ENCODE measurements around the gene TIAM1.

Gene TIAM1

GRCh38 chr21:31255036-31255435 is 89.0 kb downstream of the TIAM1 start:
- H3K4me3 ChIP-seq (ENCODE audit: low read depth, low read length) = no peak overlapping the region
- TF ChIP-seq MYC (IDR thresholded peaks at IDR 0.05; ENCODE audit: low read depth, low read length) = no peak
- no peak for TF ChIP-seq POLR2A (IDR thresholded peaks at IDR 0.05; ENCODE audit: extremely low read depth, insufficient read length)
- TF ChIP-seq MAX (IDR thresholded peaks at IDR 0.05; ENCODE audit: low read depth, low read length) = no peak
- no peak for TF ChIP-seq CTCF (IDR thresholded peaks at IDR 0.05; ENCODE audit: low read depth, low read length)
- DNase-seq (ENCODE audit: low read depth) = no peak

- no peak for DNase-seq (ENCODE audit: low read depth)
- TF ChIP-seq CTCF (IDR thresholded peaks at IDR 0.05; ENCODE audit: low read depth, low read length) = no peak
- no peak for TF ChIP-seq MYC (IDR thresholded peaks at IDR 0.05; ENCODE audit: low read depth, low read length)
- no peak for TF ChIP-seq MAX (IDR thresholded peaks at IDR 0.05; ENCODE audit: low read depth, low read length)
- no peak for TF ChIP-seq POLR2A (IDR thresholded peaks at IDR 0.05; ENCODE audit: extremely low read depth, insufficient read length)
- no peak overlapping the region for H3K4me3 ChIP-seq (ENCODE audit: low read depth, low read length)
Measured at GRCh38 chr21:31254131-31254530, 89.9 kb downstream of the TIAM1 start.

GRCh38 chr21:31253684-31254083 is 90.4 kb downstream of the TIAM1 start:
- TF ChIP-seq CTCF (IDR thresholded peaks at IDR 0.05; ENCODE audit: low read depth, low read length) = no peak
- TF ChIP-seq MYC (IDR thresholded peaks at IDR 0.05; ENCODE audit: low read depth, low read length) = no peak
- no peak for TF ChIP-seq MAX (IDR thresholded peaks at IDR 0.05; ENCODE audit: low read depth, low read length)
- no peak for TF ChIP-seq POLR2A (IDR thresholded peaks at IDR 0.05; ENCODE audit: extremely low read depth, insufficient read length)

GRCh38 chr21:31252611-31253010 is 91.5 kb downstream of the TIAM1 start:
- TF ChIP-seq MYC (IDR thresholded peaks at IDR 0.05; ENCODE audit: low read depth, low read length) = no peak
- no peak for DNase-seq (ENCODE audit: low read depth)
- no peak overlapping the region for H3K4me3 ChIP-seq (ENCODE audit: low read depth, low read length)

More at GRCh38 chr21:31253684-31254083, 90.4 kb downstream of the TIAM1 start:
- no peak overlapping the region for H3K4me3 ChIP-seq (ENCODE audit: low read depth, low read length)
- DNase-seq (ENCODE audit: low read depth) = no peak

- no peak overlapping the region for H3K4me3 ChIP-seq (ENCODE audit: low read depth, low read length)
- TF ChIP-seq POLR2A (IDR thresholded peaks at IDR 0.05; ENCODE audit: extremely low read depth, insufficient read length) = no peak
- no peak for TF ChIP-seq MAX (IDR thresholded peaks at IDR 0.05; ENCODE audit: low read depth, low read length)
- no peak for TF ChIP-seq MYC (IDR thresholded peaks at IDR 0.05; ENCODE audit: low read depth, low read length)
- no peak for TF ChIP-seq CTCF (IDR thresholded peaks at IDR 0.05; ENCODE audit: low read depth, low read length)
- no peak for DNase-seq (ENCODE audit: low read depth)
Measured at GRCh38 chr21:31252091-31252490, 92.0 kb downstream of the TIAM1 start.

GRCh38 chr21:31251686-31252085 is 92.4 kb downstream of the TIAM1 start:
- DNase-seq (ENCODE audit: low read depth) = no peak
- no peak overlapping the region for H3K4me3 ChIP-seq (ENCODE audit: low read depth, low read length)
- no peak for TF ChIP-seq CTCF (IDR thresholded peaks at IDR 0.05; ENCODE audit: low read depth, low read length)
- TF ChIP-seq POLR2A (IDR thresholded peaks at IDR 0.05; ENCODE audit: extremely low read depth, insufficient read length) = no peak
- TF ChIP-seq MYC (IDR thresholded peaks at IDR 0.05; ENCODE audit: low read depth, low read length) = no peak
- no peak for TF ChIP-seq MAX (IDR thresholded peaks at IDR 0.05; ENCODE audit: low read depth, low read length)
